ENCODE results near the gene ABCB9.

The ABCB9 gene

DNA sequence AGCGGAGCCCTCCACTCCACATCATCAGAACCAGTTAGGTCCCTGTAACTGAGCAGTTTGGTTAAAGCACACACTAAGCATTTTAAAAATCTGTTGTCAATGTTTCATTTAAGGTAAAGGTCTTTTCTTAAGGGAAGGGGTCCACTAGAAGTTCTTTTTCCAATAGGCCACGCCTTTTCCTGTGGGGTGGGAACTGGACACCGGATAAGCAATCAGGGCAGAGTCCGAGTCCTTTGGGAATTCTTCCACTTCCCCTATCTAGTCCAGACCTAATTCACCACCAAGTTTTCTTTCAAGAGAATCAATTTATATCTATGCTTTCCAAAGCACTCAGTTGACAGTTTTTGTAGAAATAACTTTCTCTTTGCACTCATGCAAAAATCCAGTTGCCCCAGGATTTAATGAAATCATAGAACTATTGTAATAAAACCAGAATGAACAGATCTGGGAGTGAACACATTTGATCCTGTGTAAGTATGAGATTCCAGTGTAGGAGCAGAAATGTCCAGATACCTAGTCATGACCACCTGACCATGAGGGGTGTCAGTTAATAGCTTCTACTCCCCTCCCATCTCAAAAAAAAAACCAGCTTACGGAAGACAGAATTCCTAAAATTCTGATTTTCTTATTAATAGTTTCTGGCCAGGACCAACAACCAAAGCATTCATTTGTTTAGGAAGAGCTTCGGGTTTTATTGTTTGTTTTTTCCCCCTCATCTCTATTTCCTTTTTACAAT is 82.0 kb downstream of the ABCB9 start:
- DNase-seq (ENCODE audit: extremely low read depth in 1 of 2, low read depth in 1 of 2), result no peak

- no peak for DNase-seq (ENCODE audit: extremely low read depth in 1 of 2, low read depth in 1 of 2)
Measured at GRCh38 chr12:122882908-122883558, 83.2 kb downstream of the ABCB9 start.

GRCh38 chr12:122880668-122881067 is 85.6 kb downstream of the ABCB9 start:
- DNase-seq (ENCODE audit: extremely low read depth in 1 of 2, low read depth in 1 of 2), result no peak

DNA sequence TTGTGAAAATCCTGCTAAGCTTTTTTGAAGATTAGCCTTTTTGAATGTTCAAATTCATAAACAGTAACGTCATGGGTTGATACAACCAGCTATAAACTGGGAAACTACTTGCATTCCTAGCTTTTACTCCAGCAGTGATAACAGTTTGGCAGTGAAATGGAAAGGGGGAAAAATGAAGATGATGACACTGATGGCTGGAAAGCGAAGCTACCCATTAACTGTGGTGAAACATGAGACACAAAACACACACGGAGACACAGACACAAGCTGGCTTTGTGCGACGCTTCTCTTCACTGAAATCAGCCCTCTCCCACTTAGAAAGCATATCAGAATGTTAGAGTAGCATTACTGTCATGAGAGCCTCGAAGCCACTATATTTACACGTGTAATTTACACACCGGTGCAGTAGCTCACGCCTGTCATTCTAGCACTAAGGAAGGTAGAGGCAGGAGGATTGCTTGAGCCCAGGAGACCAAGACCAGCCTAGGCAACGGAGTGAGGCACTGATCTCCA is 86.1 kb downstream of the ABCB9 start:
- DNase-seq (ENCODE audit: extremely low read depth in 1 of 2, low read depth in 1 of 2), result no peak

Data from stimulated activated CD8-positive, alpha-beta memory T cell treated with anti-CD3 and anti-CD28 coated beads, Interleukin-7, amount 100 ng/mL, for 48 hours (primary cell).